HS-27A (cell line): ENCODE measurements around the gene CFAP46.
"Not testable (repeated sequence)": the region's sequence is repeated elsewhere in the genome, so short reads cannot be mapped to it uniquely, and the experiment has no call there.

Source experiments
- DNase-seq: peaks from one replicate; pipeline ENCODE4 v3.0.0-alpha.2; 2012; ENCODE audit warnings: low read depth, missing footprints

CFAP46 gene

GRCh38 chr10:132825783-132826523, 116.4 kb downstream of the CFAP46 start:
- not testable (repeated sequence) for DNase-seq

- no peak for DNase-seq
Observed at GRCh38 chr10:132820056-132820455, 122.3 kb downstream of the CFAP46 start.

GRCh38 chr10:132817701-132818211, 124.6 kb downstream of the CFAP46 start:
- no peak for DNase-seq

- no peak for DNase-seq
Observed at GRCh38 chr10:132816718-132817117, 125.7 kb downstream of the CFAP46 start.

GRCh38 chr10:132815168-132815857, 127.1 kb downstream of the CFAP46 start:
- DNase-seq = no peak

GRCh38 chr10:132814469-132814856, 127.9 kb downstream of the CFAP46 start:
- no peak for DNase-seq

GRCh38 chr10:132813560-132814468, 128.6 kb downstream of the CFAP46 start:
- DNase-seq = no peak

- no peak for DNase-seq
Observed at GRCh38 chr10:132813001-132813401, 129.4 kb downstream of the CFAP46 start.

GRCh38 chr10:132812520-132812919, 129.8 kb downstream of the CFAP46 start:
- DNase-seq = no peak

- no peak for DNase-seq
Observed at GRCh38 chr10:132811891-132812481, 130.4 kb downstream of the CFAP46 start.

GRCh38 chr10:132810807-132811700, 131.3 kb downstream of the CFAP46 start:
- no peak for DNase-seq

- DNase-seq = no peak
Observed at GRCh38 chr10:132810141-132810806, 132.1 kb downstream of the CFAP46 start.

- no peak for DNase-seq
Observed at GRCh38 chr10:132809232-132810140, 132.9 kb downstream of the CFAP46 start.

- DNase-seq = no peak
Observed at GRCh38 chr10:132808383-132809231, 133.8 kb downstream of the CFAP46 start.

GRCh38 chr10:132807621-132808049, 134.7 kb downstream of the CFAP46 start:
- DNase-seq = no peak

- DNase-seq = no peak
Observed at GRCh38 chr10:132806561-132807003, 135.8 kb downstream of the CFAP46 start.

- no peak for DNase-seq
Observed at GRCh38 chr10:132806110-132806509, 136.3 kb downstream of the CFAP46 start.

- no peak for DNase-seq
Observed at GRCh38 chr10:132805599-132805998, 136.8 kb downstream of the CFAP46 start.
